Right renal pelvis (tissue), 4 donors: ENCODE measurements around the gene PNLIP. TPM values are rescaled to one million over a fixed set of nuclear protein-coding genes. Genes with fewer than 3 reads are reported as not detected.

ENCODE experiments used
- DNase-seq, 4 donors: peaks; one replicate each; pipeline ENCODE4 v3.0.0-alpha.2; 2013; ENCODE audit warnings: low read depth in 4 of 4, low spot score in 3 of 4, missing footprints in 1 of 4
- polyA plus RNA-seq, 4 donors: library from polyadenylated mRNA; unstranded; fragments of 120-200 nt; gene quantifications; one replicate each; pipeline ENCODE4 v1.2.1, GENCODE V29; 2013; ENCODE audit not compliant: insufficient read length in 4 of 4

PNLIP gene
- polyA plus RNA-seq, 4 donors: not detected

DNA sequence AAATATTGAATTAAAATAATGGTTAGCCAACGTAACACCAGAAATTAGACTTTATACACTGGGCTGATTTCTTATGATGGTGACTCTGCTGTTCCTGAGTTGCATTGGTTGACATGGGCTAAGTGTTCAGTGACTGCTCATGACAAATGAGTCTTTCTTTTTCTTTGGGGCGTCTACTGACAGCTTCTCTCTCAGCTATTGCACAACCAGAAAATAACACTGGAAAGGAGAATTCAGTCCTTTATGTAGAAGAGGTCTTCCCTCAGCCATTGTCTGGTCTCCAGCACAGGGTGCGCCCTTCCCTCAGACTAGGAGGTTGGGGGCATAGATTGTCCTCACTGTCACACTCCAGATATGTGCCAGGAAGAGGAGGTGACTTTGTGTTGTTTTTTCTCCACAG is 21.6 kb downstream of the PNLIP start:
- DNase-seq: no peak

DNA sequence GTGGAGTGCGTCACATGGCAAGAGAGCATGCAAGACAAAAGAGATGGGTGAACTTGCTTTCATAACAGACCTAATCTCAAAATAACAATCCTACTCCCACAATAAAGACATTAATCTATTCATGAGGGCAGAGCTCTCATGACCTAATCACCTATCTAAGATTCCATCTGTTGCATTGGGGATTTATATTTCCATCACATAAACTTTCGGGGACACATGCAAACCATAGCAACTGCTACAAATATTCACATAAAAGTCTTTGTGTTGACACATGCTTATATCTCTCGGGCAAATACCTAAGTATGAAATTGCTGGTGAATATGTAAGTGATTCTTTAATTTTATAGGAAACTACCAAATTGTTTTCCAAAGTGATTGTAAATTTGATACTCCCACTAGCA is 29.1 kb downstream of the PNLIP start:
- DNase-seq: no peak

DNA sequence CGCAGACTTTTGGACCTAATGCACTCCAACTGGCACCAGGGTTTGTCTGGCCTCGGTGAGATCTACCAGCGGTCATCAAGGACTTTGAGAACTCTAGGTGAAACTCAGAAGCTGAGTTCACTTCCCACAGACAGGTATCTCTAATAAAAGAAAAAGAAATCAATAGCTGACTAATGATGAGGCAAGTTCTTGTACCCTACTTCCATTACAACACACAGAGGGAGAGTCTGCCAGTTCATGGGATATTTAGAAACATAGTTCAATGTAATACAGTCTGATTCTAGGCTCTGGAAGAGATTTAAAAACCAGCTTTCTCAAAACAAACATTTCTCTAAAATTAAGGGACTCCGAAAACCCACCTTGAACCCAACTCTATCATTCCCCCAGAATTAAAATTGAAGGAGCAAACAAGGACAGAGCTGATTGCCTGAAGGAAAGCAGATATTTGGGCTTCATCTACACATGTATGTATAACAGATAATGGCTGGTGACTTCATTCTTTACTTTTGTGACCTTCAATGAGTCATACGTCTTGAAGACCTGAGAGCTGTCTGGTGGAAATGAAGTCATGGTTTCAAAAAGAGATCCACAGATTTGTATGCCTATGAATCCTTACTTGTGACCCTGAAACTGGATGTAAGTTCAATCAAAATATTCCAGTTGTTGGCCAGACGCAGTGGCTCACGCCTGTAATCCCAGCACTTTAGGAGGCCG is 42.3 kb downstream of the PNLIP start:
- DNase-seq: no peak

DNA sequence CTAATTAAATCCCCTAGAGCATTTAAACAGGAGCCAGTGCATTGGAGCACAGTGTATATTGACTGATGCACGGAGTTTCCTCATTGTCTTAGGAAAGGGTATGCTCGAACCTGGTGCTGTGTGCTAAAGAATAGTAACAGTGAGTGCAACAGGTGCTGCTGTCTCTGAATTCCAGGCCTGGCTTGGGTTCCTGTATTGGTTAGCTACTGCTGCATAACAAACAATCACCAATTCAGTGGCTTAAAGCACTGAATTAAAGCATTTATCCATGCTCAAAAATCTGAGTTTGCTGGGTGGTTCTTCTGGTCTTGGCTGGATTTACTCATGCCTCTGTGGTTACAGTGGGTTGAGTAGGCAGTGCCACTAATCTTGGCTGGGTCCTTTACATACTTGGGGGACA is 43.3 kb downstream of the PNLIP start:
- DNase-seq: no peak

DNA sequence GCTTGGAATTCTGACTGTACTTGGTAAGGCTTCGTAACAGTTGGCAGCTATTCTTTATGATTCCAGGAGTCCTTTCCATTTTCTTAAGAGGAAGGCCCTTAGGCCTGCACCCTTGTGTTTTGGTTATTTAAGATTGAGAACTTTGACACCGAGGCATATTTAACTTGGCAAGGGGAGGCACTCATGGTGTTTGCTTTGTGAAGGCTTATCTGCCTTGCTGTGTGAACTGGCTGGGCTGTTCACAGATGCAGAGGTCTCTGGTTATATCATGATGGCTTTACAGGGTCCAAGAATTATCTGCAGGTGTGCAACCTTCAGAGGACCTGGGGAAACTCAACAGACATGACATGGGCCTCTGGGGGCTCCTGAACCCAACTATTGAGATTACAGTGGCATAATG is 44.2 kb downstream of the PNLIP start:
- DNase-seq: no peak

DNA sequence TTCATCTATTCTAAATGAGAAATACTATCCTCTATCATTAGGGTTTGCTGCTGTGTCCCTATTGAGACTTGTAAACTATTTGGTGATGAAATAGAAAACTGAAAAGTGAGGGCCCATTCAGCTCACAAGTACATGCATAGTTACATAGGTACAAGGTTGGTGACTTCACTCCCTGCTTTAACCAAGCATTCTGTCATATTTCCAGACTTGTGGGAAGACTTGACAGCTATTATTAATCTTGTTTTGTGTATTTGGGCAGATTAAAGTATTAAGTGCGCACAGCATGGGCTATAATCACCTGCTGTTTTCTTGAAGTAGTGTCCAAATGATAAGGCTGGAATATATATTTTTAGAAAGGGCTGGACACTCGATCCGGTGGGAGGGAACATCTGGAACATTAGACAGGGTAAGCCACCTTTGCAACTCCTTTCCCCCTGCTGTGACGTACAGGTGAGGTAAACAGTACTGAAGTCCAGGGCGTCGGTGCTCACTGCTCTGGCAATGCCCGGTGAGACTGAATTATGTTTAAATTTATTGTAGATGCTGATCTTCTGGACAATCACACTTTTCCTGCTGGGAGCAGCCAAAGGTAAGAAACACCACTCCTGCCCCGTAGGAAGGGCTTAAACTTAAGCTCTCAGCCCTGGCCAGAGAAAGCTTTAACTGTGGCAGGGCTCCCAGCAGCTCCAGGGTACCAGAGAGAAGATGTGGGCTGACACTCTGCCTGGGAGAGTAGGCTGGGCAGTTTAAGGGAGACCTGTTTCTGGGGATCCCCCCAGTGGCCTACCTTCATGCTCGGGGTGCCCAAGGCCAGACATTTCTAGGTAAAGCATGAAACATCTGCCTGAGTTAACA is 45.1 kb downstream of the PNLIP start, which contains the start of gene PNLIPRP1:
TSS of gene PNLIPRP1 (plus strand) at position 370 of the 855 bp plus-strand sequence. CDS start at position 541, 171 bp downstream.
- no peak for DNase-seq

DNA sequence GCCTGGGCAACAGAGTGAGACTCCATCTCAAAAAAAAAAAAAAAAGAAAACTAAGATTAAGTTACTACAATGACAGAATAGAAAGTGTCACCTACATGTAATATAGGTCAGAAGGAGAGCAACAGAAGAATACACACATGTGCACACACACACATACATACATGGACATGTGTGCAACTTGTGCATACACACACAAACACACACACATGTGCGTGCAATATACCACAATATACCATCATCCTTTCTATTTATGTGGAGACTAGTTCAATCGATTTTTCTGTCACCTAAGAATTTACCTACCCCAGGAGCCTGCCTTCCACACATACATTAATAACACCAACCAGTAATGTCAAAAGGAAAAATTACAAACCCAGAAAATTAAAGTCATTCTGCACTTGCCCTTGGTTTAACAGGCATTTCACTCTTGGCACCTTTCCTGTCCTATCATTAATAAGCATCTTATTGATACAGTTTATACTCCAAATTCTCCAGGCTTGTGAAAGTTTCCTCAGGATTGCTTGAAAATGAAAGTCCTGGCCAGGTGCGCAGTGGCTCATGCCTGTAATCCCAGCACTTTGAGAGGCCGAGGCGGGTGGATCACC is 47.5 kb downstream of the PNLIP start:
- DNase-seq: no peak

DNA sequence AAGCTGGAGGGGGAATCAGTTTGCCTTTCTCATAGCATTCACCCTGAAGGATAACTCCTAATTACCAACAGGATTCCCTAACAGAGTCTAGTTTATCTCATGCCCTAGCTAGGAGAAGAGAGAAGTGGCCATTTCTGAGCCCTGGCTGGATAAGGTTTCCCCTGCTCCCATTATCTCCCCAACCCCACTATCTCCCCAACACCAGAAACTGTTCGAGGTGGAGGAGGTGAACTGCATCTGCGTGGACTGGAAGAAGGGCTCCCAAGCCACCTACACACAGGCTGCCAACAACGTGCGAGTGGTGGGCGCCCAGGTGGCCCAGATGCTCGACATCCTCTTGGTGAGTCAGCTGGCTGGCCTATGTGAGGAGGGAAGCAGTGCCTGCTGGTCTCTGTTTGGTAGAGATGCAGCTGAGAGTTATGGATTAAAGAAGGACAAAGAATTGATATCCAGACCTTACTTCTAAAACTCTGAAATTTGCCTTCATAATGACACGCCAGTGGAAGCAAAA is 48.8 kb downstream of the PNLIP start:
- DNase-seq: no peak

DNA sequence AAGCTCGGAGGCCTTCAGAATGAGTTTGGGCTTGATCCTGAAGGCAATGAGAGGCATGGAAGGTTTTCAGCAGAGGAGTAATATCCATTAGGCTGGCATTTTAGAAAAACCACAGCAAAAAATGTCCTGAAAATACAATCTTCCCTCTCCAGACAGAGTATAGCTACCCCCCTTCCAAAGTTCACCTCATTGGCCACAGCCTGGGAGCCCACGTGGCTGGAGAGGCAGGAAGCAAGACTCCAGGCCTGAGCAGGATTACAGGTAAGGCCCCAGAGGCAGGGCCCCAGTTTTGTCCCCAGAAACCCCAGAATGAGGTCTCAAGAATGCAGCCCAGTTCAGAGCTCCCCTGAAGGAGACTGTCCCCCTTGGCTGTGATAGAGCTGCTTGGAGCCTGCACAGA is 50.3 kb downstream of the PNLIP start:
- no peak for DNase-seq

DNA sequence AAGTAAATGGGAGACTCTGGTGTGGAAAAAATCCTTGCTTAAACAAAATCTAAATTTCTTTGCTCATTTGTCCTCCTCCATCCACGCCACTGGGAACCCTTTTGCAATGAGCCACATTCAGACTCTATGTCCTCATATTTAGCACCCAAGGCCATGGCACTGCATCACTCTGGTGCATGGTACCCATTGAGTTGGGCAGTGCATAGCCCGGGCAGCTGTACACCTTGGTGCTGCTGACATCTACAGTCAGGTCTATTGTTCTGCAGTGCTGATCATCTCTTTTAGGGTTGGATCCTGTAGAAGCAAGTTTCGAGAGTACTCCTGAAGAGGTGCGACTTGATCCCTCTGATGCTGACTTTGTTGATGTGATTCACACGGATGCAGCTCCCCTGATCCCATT is 51.8 kb downstream of the PNLIP start:
- no peak for DNase-seq

DNA sequence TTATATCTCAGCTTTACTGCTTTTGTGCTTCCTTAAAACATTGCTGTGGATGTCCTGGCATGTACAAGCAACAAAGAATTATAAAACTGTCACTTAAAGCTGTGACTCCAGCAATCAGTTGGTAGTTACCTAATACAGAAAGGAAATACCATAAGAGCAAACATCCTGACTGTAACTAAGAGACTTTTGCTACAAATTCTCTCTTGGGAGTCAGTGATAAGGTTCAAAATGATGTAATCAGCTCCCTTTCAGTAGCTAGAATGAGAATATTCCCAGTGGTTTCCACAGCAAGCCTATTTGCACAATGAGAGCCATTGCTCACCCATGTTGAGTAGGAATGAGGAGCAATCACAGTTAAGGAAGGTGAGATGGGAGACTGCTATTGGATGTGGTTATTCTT is 52.6 kb downstream of the PNLIP start:
- no peak for DNase-seq

DNA sequence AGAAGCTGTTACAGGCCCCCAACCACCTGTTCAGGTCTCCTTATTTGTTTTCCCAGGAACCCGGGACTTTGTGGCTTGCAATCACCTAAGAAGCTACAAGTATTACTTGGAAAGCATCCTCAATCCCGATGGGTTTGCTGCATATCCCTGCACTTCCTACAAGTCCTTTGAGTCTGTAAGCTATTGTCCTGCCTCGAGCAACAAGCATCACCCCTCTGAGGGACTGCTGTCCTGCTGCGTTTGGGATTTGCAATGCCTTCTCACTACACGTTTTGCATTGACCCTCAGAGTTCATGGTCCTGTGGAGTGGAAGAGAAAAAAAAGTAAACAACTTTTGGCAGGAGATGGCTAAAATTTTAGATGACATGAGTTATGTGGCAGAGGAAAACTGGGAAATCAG is 54.3 kb downstream of the PNLIP start:
- DNase-seq: no peak

DNA sequence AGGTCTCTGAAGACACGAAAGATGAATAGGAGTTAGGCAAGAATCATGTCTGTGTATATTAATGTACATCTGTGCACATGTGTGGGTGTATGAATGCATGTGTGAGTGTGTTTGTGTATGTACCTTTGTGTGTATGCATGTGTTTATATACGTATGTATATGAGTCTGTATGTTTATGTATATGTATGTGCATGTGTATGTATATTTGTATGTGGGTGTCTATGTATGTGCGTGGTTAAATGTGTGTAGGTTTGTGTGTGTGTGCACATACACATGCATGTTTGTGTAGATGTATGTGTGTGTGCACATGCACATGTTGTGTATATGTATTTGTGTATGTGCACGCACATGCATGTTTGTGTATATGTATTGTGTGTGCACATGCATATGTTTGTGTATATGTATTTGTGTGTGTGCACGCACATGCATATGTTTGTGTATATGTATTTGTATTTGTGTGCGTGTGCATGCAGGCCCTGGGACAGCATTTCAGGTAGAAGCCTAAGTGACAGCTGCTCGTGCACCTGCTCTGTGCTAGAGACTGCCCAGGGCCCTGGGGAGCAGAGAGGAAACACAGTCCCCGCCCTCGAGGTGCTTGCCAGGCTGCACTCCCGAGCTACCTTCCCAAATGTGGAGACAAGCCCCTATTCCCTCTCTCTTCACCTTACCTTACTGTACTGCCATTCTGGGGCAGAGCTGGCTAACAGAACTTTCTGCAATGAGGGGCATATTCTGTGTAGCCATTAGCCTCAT is 57.1 kb downstream of the PNLIP start:
- no peak for DNase-seq

DNA sequence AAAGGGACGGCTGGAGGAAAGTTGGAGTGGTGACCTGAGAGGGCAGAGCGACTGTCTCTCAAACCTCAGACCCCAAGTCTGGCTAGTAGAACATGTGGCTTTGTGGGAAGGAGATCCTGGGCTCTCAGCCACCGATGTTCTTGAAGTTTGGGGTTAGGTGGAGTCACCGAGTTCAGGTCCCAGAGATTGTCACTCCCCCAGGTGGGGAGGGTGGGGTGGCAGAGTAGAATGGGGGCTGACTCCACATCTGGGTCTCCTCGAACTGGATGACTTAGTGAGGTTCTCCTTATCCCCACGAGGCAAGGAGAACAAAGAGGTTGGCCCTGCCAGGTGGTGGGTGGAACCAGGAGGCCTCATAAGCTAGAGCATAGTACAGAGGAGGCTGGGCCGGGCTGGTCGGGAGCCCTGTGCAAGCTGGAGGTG is 60.3 kb downstream of the PNLIP start:
- DNase-seq: no peak

DNA sequence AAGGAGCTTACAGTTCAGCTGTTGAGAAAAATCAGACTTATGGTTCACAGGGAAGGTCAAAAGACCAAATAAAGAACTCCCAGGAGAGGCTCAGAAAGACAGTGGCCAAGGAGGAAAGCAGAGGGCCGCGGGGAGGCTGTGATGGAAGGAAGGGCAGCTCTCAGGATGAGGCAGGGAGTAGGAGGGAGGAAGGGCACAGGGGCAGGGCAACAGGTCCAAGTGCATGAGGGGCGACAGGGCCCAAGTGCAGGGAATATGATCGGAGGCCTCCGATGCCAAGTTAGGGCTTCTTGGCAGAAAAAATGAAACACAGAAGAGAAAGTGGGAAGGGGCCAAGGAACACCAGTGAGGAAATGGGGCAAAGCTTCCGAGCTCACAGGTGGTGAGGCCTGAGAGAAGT is 61.6 kb downstream of the PNLIP start:
- DNase-seq: no peak

DNA sequence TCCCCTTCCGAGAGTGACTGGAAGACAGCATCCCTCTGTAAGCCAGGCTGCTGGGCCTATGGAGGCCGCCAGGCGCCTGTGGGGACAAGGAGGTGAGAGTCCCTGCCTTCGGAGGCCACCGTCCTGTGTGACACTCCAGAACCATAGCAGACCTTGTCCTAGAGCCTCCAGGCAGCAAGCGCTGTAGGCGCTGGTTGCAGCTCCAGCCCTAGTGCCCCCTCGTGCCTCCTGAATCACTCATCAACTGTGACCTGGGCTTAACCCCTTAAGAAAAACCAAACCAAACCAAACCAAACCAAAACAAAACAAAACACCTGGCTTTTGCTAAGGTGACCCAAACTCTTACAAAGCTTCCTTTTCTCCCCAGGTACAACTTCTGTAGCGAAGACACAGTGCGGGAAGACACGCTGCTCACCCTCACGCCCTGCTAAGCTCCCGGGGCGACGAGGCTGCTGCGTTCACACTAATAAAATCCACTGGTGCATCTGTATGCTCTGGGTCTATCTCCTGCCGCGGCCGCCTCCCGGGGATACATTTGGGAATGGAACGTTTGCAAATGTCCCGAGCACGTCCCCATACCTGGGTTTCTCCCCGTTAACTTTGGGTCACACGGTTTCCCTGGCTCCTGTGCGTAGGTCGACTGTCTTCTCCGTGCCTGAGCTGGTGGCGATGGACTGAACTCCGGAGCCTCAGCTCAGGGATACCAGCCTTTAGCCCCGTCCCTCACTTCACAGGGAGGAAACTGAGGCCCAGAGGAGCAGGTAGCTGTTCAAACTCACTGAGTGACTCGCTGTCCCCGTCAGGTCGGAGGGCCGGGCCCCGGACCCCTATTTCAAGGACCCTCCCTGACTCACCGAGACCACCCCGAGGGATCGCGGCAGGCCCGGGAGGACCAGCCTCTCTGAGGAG is 63.2 kb downstream of the PNLIP start:
- DNase-seq: no peak

DNA sequence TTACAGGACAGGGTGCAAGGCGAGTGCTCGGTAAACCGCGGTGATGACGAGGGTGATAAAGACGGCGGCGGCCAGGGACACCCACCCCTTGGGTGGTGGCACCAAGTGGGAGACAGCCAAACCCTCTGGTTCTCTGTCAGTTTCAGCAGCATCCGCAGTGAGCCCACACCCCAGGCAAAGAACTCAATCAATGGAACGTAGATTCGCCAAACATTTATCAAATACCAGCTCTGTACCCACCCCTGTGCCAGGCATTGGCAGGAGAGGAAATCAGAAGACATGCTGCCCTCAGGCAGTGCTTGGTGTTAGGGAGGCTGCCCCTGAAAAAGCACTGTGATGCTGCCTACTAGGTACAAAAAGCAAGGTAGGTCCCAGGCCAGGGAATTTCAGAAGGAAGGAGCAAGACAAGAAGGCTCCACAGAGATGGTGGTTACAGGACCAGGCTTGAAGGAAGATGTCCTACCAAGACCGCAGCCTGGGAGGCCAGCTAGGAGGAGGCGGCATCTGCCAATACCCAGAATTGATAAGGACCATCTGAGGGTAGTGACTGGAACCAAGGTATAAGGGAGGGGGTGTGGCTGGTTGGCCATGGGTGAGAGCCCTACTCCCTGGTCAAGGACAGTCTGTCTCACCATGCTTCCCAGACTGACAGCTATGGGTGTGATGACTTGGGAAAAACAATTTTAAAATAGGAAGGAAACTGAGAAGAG is 64.9 kb downstream of the PNLIP start:
- DNase-seq: no peak

DNA sequence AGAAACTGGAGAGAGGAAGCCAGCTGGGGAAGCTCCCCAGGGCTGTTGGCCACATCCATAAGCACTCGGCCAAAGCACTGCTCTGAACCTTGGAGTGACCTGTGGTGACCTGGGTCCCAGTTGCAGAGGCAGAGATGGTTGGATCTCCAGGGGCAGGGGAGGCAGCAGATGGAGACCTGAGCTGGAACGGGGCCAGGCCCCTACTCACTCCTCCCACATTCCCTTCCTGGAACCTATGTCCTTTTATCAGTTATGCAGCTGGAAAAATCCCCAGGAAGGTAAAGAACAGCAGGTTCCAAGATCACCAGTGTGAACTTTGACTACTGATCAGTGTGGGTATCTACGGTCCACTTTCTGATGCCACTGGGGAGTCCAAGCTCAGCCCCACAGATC is 65.4 kb downstream of the PNLIP start:
- no peak for DNase-seq
